Measurements from ENCODE around the gene TM9SF1.
"Not testable (repeated sequence)": the region's sequence is repeated elsewhere in the genome, so short reads cannot be mapped to it uniquely, and the experiment has no call there.

Gene TM9SF1

DNA sequence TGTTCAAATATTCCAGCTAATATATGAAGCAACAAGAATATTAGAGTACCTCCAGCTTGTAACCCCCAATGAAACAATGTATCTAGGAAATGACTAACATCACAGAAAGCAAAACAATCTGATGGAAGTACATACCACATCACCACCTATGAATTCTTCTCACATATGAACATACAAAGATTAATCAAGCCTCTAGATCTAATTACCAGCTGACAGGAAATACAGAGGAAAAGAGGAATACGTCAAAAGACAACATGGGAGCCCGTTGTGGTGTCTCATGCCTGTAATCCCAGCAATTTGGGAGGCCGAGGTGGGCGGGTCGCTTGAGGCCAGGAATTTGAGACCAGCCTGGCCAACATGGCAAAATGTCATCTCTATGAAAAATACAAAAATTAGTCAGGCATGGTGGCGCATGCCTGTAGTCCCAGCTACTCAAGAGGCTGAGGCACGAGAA lies 29.4 kb upstream of the TM9SF1 start:
- DNase-seq = no peak

DNA sequence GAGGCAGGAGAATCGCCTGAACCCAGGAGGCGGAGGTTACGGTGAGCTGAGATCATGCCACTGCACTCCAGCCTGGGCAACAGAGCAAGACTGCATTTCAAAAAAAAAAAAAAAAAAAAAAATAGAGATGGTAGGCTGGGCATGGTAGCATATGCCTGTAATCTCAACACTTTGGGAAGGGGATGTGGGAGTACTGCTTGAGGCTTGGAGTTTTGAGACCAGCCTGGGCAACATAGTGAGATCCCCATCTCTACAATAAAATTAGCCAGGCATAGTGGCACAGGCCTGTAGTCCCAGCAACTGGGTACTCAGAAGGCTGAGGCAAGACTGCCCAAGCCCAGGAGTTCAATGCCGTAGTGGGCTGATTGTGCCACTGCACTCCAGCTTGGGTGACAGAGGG lies 27.7 kb upstream of the TM9SF1 start:
- DNase-seq = not testable (repeated sequence)

DNA sequence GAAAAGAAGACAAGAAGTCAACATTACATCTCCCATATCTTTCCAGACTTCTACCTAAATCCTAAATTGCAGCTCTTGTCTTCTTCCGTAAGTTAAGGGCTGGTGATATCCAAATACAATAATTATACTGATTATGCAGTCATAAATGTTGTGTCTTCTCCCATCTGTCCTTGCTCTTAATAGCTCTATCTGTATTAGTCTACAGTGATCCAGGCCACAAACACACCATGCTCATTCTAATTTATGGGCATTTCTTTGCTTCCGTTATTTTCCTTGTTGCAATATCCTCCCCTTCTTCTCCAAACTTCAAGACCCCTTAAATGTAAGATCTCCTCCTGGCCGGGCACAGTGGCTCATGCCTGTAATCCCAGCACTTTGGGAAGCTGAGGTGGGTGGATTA lies 24.3 kb upstream of the TM9SF1 start:
- no peak for DNase-seq

DNA sequence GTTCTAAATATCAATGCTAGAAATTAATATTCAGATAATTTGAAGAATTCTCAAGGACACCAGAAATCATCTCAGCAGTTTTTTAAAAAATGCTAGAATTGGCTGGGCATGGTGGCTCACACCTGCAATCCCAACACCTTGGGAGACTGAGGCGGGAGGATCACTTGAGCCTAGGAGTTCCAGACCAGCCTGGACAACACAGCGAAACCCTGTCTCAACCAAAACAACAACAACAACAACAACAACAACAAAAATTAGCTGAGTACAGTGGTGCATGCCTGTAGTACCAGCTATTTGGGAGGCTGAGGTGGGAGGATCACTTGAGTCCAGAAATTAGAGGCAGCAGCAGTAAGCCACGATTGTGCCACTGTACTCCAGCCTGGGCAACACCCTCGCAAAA lies 23.8 kb upstream of the TM9SF1 start:
- DNase-seq = no peak

DNA sequence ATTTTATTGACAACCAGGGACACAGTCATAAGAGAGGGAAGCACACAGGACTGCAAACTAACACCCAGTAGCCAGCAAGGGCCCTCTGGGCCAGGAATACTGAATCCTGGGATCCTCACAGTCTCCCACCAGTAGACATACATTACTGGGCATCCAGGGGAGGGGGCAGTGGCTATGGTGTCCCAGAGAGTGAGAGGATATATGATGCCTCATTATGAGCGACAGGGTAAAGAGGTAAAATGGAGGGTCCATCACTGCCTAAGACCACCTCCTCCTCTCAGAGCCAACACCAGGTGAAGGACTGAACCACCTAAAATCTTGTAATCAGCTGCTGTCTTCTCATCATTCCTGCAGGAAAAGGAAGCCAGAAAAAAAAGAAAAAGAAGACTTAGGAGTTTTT lies 21.6 kb upstream of the TM9SF1 start:
- DNase-seq = not testable (repeated sequence)

DNA sequence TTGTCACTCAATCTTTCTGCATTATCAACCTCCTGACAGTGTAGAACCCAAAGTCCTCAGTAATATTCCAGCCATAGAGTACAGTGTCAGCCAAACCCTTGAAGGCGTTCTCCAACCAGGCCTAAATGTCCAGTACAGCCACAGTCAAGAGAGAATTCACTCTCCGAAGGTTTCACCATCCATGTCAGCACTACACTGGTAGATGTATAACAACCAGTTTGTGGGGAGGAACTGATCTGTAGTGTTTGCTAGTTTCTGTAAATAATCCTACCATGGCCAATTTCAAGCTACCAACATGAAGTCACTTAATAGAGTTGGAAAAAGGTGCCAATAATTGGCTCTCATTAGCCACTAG lies 21.1 kb upstream of the TM9SF1 start:
- no peak for DNase-seq

DNA sequence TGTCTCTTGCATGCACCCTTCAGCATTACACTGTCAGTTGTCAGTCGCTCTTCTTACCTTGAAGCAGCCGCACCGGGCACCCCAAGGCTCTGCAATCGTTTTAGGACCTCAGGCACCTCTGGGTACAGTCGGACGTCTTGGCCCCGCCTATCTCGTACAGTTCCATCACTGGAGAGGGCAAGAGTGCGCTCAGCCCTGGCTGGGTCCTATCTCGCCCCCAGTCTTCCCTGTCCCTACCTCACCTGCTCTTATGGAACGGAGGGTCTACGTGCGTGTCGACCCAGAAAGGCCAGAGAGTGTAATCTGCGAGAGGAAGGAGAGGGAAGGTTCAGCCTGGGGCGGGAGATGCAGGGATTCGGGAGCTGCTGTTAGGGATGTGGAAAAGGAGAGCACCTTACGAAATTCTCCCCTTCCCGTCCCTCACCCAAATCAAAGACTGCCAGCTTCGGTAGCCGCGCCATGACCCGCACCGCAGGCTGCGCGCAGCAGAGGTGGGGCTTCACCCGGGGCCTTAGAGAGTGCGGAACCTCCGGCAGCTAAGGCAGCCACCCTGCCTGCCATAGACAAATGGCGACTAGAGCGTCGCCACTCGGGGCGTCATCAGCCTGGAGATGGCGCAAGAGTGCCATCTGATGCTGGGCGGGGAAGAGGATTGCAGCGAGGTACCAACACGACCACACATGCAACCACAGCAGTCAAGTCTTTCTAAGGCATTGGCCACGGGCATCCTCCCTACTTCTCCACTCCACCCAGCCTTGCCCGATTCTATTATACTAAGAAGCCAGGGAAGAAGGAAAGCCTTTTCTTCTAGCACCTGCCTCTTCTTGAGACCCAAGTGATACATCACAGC lies 20.5 kb upstream of the TM9SF1 start, which contains the start of gene MDP1:
TSS of gene MDP1 (minus strand) at position 572 of the 850 bp plus-strand sequence. CDS start at position 461, 111 bp downstream.
- peak; percentile 91 for DNase-seq

DNA sequence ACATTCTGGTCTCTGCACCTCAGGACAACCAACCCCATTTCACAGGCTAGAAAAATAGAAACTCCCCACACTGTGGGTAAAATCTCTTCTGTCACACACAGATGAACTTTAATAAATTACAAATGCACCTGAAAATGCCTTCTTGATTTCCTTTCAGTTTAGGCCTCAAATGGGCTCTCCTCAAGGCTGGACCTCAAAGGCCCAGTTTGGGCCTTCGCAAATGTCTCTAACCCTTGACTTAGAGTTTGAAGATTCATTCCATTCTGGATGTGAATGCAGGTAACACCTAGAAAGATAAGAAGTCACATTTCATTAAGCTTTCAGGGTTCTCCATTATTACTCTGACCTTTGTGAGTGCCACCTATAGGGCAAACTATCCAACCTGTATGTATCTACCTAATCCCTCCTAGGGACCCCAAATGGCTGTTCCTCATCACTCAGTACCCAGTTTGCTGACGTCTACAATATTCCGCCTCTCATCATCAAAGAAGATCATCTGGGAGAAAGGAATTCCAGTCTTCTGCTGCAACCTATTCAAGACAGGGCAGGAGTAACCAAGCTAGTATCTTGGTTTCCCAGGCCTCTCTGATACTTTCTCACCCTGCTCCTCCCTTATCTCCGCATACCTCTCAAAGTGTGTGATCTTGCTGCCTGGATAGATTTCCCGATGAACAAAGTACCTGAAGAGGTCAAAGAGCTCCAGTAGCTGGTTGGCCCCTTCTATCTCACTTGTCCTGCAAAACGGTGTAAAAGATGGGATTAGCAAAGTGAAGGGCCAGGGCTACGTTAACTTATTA lies 18.8 kb upstream of the TM9SF1 start:
- DNase-seq = no peak

DNA sequence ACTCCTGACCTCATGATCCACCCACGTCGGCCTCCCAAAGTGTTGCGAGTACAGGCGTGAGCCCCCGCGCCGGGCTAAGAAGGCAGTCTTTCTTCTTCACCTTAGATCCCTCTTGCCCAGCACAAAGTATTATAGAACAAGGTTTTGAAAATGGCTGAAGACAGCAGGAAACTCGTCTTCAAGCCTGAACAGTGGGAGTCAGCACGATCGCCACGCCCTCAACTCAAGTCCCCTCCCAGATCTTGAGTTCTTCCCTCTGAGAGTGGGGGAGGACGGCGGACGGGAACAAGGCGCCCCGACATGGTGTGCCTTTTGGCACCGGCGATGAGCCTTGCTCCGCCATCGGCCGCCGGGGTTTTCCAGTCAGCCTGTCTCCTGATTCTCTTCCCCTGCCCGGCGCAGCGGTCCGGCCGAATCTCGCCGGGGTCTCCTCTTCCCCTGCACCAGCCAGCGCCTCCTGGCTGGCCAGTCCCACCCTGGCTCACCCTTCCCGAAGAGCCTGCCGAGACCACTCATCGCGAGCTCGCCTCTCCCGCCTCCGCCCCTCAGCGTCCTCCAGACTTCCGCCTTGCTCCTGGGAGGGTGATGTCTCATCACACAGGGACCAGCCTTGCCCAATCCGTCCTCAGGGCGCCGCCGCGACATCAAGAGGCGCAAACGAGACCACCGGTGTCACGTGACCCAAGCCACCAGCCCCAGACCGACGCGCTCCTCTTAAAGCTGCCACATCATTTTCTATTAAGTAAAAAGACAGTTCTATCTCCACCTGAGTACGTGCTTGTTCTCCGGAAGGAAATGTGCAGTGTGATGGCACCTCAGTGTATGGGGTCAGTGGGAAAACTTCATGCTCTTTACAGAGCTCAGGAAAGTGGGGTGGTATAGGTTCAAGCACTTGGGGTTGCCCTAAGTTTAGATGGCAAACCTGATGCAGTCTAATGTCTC lies 18.0 kb upstream of the TM9SF1 start, which contains the start of gene CHMP4A:
TSS of gene CHMP4A (minus strand) at position 565 of the 942 bp plus-strand sequence. CDS start at position 516, 49 bp downstream.
- DNase-seq = peak; percentile 96

DNA sequence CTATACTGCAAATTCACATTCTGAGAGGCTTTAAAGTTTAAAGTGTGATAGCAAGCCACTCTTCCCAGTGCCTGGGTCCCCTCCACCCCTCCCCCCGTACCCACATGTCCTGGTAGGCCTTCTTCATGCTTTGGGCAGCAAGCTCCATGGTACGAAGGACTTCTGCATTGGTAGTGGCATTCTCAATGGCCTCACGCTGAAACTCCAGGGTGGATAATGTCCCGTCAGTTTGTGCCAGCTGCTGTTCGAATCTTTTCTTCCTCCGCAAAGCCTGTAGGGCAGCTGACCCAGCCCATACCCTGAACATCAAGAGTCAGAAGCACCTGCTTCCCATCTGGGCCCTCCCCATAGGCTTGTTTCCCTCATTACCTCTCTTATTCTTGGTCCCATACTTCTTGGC lies 16.1 kb upstream of the TM9SF1 start:
- DNase-seq = no peak

DNA sequence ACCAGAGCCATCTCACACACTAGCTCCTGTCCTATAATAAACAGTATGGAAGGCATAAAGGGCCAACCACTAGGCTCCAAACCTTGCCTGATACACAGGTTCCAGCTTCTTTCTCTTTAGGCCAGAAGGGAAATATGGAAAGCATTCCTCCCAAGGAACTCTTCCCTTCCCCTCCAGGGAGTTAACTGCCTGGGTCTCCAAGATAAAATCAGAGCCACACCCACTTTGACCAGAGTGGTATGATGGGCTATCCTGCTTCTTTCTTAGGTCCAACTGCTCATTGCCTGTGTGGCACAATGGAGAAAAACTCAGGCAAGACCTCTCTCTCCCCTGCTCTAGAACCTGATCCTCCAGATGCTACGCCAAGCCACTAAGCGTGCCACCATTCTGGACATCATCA lies 12.4 kb upstream of the TM9SF1 start:
- no peak for DNase-seq

DNA sequence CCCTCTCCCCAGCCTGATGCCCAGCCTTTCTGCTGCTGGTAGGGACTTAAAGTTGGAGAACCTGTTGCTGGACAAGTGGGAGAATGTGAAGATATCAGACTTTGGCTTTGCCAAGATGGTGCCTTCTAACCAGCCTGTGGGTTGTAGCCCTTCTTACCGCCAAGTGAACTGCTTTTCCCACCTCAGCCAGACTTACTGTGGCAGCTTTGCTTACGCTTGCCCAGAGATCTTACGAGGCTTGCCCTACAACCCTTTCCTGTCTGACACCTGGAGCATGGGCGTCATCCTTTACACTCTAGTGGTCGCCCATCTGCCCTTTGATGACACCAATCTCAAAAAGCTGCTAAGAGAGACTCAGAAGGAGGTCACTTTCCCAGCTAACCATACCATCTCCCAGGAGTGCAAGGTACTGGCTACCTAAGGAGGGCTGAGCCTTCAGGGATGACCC lies 11.9 kb upstream of the TM9SF1 start:
- DNase-seq = no peak

DNA sequence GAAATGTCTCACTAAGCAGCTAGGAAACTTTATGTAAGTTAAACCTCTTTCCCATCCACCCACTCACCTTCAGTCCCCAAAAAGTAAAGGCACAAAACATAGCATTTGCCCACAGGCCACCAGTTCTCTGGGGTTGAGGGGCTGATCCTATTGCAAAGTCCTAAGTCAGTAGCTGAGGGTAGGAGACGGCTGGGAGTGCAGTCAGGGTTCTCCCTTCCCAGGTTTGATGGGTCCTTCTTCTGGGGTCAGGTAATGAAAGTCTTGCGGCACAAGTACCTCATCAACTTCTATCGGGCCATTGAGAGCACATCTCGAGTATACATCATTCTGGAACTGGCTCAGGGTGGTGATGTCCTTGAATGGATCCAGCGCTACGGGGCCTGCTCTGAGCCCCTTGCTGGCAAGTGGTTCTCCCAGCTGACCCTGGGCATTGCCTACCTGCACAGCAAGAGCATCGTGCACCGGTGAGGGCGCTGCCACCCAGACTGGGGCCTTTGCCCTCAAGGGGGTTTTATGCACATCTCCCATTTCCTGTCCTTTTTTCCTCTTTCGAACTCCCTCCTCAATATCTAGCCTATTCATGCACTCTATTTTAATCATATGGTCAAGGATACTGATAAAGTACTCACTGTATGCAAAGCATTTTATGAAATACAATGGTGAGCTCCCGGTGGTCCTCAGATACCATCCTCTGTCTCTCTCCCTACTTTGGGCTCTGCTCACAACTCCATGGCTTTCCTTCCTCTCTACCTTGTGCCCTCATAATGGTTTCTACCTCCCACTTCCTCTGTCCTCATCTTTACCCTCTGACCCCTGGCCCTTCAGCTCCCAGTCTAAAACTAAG lies 11.2 kb upstream of the TM9SF1 start:
- DNase-seq = no peak

DNA sequence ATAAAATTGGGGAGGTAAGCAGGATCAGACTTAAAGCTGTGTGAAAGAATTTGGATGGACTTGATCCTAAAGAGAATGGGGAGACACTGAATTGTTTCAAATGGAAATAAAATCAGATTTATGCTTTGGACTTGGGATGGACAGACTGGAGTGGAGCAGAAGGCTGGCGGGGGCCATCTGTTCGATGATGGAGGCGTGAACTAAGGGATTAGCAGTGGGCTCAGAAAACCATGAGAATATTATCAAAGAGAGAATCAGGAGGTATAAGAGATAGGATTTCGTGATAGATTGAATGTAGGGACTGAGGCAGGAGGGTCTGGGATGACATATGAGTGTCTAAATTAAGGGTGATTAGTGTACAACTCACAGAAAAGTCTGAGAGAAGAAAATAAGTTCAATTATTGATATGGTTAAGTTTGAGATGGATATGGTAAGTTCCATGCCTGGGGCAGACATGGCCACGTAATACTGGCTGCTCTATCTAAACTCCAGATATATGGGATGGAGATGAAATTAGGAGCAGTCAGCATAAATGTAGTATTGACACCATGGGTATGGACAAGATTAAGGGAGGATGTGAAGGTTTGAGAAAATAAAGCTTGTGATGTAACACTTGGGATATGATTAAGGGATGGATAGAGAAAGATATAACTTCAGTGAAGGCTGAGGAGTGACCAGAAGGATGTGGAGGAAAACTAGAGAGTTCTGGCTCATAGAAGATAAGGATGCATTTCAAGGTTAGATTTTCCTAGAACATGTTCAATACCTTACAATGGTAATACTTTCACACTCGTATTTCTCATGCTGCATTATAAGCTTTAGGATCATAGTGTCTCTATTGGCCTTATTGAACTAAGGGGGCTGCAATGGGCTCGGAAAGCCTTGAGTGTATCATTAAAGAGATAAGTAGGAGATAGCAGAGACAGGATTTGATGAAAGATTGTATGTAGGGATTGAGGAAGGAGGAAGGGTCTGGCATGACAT lies 9.2 kb upstream of the TM9SF1 start:
- DNase-seq = no peak

DNA sequence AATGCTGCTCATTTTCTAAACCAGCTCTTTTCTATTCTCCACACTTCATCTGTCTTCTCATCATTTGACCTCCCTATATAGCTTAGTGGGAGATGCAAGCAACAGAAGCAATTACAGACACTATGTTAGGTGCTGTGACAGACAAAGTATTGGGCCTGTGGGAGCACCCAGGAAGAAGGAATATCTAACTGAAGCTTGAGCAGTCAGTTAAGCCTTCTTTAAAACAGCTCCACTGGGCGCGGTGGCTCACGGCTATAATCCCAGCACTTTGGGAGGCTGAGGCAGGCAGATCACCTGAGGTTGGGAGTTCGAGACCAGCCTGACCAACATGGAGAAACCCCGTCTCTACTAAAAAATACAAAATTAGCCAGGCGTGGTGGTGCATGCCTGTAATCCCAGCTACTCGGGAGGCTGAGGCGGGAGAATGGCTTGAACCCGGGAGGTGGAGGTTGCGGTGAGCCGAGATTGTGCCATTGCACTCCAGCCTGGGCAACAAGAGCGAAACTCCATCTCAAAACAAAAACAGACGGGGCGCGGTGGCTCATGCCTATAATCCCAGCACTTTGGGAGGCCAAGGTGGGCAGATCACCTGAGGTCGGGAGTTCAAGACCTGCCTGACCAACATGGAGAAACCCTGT lies 8.1 kb upstream of the TM9SF1 start:
- DNase-seq = not testable (repeated sequence)

DNA sequence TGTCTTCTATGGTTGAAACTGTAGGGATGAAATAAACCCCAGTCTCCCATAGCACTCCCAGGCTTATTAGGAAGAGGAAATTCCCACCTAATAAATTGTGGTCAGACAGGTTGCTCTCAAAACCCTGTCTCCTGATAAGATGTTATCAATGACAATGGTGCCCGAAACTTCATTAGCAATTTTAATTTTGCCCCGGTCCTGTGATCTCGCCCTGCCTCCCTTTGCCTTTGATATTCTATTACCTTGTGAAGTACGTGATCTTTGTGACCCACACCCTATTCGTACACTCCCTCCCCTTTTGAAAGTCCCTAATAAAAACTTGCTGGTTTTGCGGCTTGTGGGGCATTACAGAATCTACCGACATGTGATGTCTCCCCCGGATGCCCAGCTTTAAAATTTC lies 7.3 kb upstream of the TM9SF1 start:
- DNase-seq = not testable (repeated sequence)

DNA sequence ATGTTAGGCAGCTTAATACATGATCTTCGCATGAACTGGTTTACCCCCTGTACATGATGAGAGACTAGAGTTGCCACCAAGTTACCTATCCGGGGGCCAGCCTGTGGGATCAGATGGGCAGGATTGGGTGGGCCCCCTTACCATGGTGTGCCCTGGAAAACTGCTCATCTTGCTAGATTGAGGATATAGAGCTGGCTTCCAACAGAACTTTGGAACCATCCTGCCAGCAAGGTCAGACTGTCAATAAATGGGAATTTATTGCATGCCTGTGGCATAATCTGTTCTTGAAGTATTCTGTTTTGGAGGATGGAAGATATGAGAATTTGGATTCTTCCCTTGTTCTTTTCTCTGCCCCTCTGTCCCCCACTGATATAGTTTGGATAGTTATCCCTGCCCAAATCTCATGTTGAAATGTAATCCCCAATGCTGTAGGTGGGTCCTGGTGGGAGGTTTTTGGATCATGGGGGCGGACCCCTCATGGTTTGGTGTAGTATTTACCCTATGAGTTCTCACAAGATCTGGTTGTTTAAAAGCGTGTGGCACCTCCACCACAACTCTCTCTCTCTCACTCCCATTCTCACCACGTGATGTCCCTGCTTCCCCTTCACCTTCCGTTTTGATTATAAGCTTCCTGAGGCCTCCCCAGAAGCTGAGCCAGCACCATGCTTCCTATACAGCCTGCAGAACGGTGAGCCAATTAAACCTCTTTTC lies 3.7 kb upstream of the TM9SF1 start:
- DNase-seq = no peak

DNA sequence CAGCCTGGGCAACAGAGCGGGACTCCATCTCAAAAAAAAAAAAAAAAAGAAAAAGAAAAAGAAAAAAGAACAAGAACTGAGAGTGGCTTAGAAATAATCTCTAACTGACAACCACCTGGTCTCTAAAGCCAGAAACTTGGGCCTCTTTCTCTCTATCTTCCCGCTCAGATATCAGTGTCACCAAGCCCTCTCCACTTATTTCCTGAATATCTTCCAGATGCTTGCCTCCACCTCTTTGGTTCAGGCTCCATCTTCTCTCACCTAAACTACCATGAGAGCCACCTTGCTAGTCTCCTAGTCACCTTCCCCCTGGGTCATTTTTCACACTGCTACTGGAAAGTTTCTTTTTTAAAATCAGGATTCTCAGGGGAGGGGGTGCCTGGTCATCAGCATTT lies 1.8 kb upstream of the TM9SF1 start:
- DNase-seq = no peak
